ENCODE measurements around the gene SIGLEC5.

- TF ChIP-seq CTCF (IDR thresholded peaks at IDR 0.05 in 8 of 11, conservative IDR thresholded peaks at IDR 0.05 in 3 of 11) = peak in 1 of 11 experiments; percentile 6
- no peak for TF ChIP-seq POLR2AphosphoS5 (IDR thresholded peaks at IDR 0.05)
Observed at GRCh38 chr19:51654783-51655182, 24.6 kb upstream of the SIGLEC5 start.

Data from spleen (tissue), 7 donors.